Measurements from ENCODE around the gene SPOCK1.
"Not testable (repeated sequence)": the region's sequence is repeated elsewhere in the genome, so short reads cannot be mapped to it uniquely, and the experiment has no call there.

SPOCK1 gene

GRCh38 chr5:137394380-137394779 is 104.7 kb downstream of the SPOCK1 start:
- no peak for DNase-seq
- Histone ChIP-seq H3K79me1 (replicated peaks; ENCODE audit: low read length, poor library complexity, severe bottlenecking) (no peaks in the 10 kb centered on the region), H3K36me3 (ENCODE audit: control insufficient read depth in 1 of 2, insufficient read depth in 2 of 2, low read depth in 1 of 2, low read length in 2 of 2) (no peaks in the 10 kb centered on the region), H2BK5ac (ENCODE audit: low read depth, low read length, poor library complexity, severe bottlenecking) (no peak overlapping the region), H2BK12ac (ENCODE audit: low read length in 2 of 2) (no peak overlapping the region), H3K18ac (ENCODE audit: low read depth in 1 of 2, low read length in 2 of 2) (no peak overlapping the region), H2BK15ac (ENCODE audit: low read depth, poor library complexity, severe bottlenecking) (no peak overlapping the region), H3K9ac (ENCODE audit: low read length) (no peak overlapping the region), H4K91ac (ENCODE audit: low read length) (no peak overlapping the region), H3K4me2 (ENCODE audit: low read length, poor library complexity, severe bottlenecking) (no peak overlapping the region), H3K4me3 (ENCODE audit: insufficient read depth in 1 of 2, low read depth in 1 of 2, low read length in 2 of 2) (no peak overlapping the region), H3K14ac (ENCODE audit: low read length in 2 of 2) (no peak overlapping the region), H3K9me3 (ENCODE audit: control insufficient read depth, low read length) (no peaks in the 10 kb centered on the region), H3K27ac (ENCODE audit: low read length, poor library complexity, severe bottlenecking) (no peak overlapping the region), H3K4me1 (ENCODE audit: control insufficient read depth, insufficient read depth, low read depth, low read length) (peaks cover 2% of the 10 kb centered on the region), H2AFZ (ENCODE audit: low read depth, low read length) (no peak overlapping the region), H3K4ac (ENCODE audit: low read depth in 1 of 2, low read length in 2 of 2) (no peak overlapping the region), H3K27me3 (ENCODE audit: control insufficient read depth in 1 of 2, insufficient read depth in 1 of 2, low read length in 2 of 2) (no peaks in the 10 kb centered on the region), H2AK5ac (ENCODE audit: low read length, severe bottlenecking) (no peak overlapping the region), H3K23ac (ENCODE audit: low read length in 2 of 2) (no peak overlapping the region), H2BK120ac (ENCODE audit: low read depth, low read length) (no peak overlapping the region), H4K8ac (ENCODE audit: low read length) (no peak overlapping the region)
- WGBS, result 50% methylated on average over 1 of the region's 1 CpG

- H2AK5ac ChIP-seq (ENCODE audit: low read length, severe bottlenecking), result no peak overlapping the region
- H3K4me1 ChIP-seq (ENCODE audit: control insufficient read depth, insufficient read depth, low read depth, low read length), result peaks cover 2% of the 10 kb centered on the region
- no peaks in the 10 kb centered on the region for H3K36me3 ChIP-seq (ENCODE audit: control insufficient read depth in 1 of 2, insufficient read depth in 2 of 2, low read depth in 1 of 2, low read length in 2 of 2)
- no peak overlapping the region for H2BK120ac ChIP-seq (ENCODE audit: low read depth, low read length)
- no peak overlapping the region for H2BK12ac ChIP-seq (ENCODE audit: low read length in 2 of 2)
- no peak overlapping the region for H2AFZ ChIP-seq (ENCODE audit: low read depth, low read length)
- no peak for DNase-seq
- no peak overlapping the region for H3K27ac ChIP-seq (ENCODE audit: low read length, poor library complexity, severe bottlenecking)
- no peak overlapping the region for H3K4ac ChIP-seq (ENCODE audit: low read depth in 1 of 2, low read length in 2 of 2)
- no CpG with 5 or more reads among the region's 1 CpG for WGBS
- no peaks in the 10 kb centered on the region for H3K27me3 ChIP-seq (ENCODE audit: control insufficient read depth in 1 of 2, insufficient read depth in 1 of 2, low read length in 2 of 2)
- H2BK5ac ChIP-seq (ENCODE audit: low read depth, low read length, poor library complexity, severe bottlenecking), result no peak overlapping the region
- H2BK15ac ChIP-seq (ENCODE audit: low read depth, poor library complexity, severe bottlenecking), result no peak overlapping the region
- H3K4me3 ChIP-seq (ENCODE audit: insufficient read depth in 1 of 2, low read depth in 1 of 2, low read length in 2 of 2), result no peak overlapping the region
- H3K18ac ChIP-seq (ENCODE audit: low read depth in 1 of 2, low read length in 2 of 2), result no peak overlapping the region
- H3K14ac ChIP-seq (ENCODE audit: low read length in 2 of 2), result no peak overlapping the region
- H3K4me2 ChIP-seq (ENCODE audit: low read length, poor library complexity, severe bottlenecking), result no peak overlapping the region
- H3K9ac ChIP-seq (ENCODE audit: low read length), result no peak overlapping the region
- H3K23ac ChIP-seq (ENCODE audit: low read length in 2 of 2), result no peak overlapping the region
- H4K91ac ChIP-seq (ENCODE audit: low read length), result no peak overlapping the region
- no peaks in the 10 kb centered on the region for H3K9me3 ChIP-seq (ENCODE audit: control insufficient read depth, low read length)
- H4K8ac ChIP-seq (ENCODE audit: low read length), result no peak overlapping the region
- H3K79me1 ChIP-seq (replicated peaks; ENCODE audit: low read length, poor library complexity, severe bottlenecking), result no peaks in the 10 kb centered on the region
These were observed 105.7 kb downstream of the SPOCK1 start for GRCh38 chr5:137393196-137393993.

- H3K4ac ChIP-seq (ENCODE audit: low read depth in 1 of 2, low read length in 2 of 2), result no peak overlapping the region
- no peak overlapping the region for H3K27ac ChIP-seq (ENCODE audit: low read length, poor library complexity, severe bottlenecking)
- no peak overlapping the region for H3K9ac ChIP-seq (ENCODE audit: low read length)
- WGBS, result 82% methylated on average over 4 of the region's 4 CpGs
- H3K9me3 ChIP-seq (ENCODE audit: control insufficient read depth, low read length), result no peaks in the 10 kb centered on the region
- H2BK120ac ChIP-seq (ENCODE audit: low read depth, low read length), result no peak overlapping the region
- no peak overlapping the region for H4K91ac ChIP-seq (ENCODE audit: low read length)
- no peak for DNase-seq
- no peak overlapping the region for H2BK5ac ChIP-seq (ENCODE audit: low read depth, low read length, poor library complexity, severe bottlenecking)
- H3K18ac ChIP-seq (ENCODE audit: low read depth in 1 of 2, low read length in 2 of 2), result no peak overlapping the region
- H3K4me2 ChIP-seq (ENCODE audit: low read length, poor library complexity, severe bottlenecking), result no peak overlapping the region
- H3K4me1 ChIP-seq (ENCODE audit: control insufficient read depth, insufficient read depth, low read depth, low read length), result no peaks in the 10 kb centered on the region
- no peak overlapping the region for H4K8ac ChIP-seq (ENCODE audit: low read length)
- no peak overlapping the region for H2BK15ac ChIP-seq (ENCODE audit: low read depth, poor library complexity, severe bottlenecking)
- no peak overlapping the region for H2BK12ac ChIP-seq (ENCODE audit: low read length in 2 of 2)
- H3K14ac ChIP-seq (ENCODE audit: low read length in 2 of 2), result no peak overlapping the region
- H3K79me1 ChIP-seq (replicated peaks; ENCODE audit: low read length, poor library complexity, severe bottlenecking), result no peaks in the 10 kb centered on the region
- no peaks in the 10 kb centered on the region for H3K36me3 ChIP-seq (ENCODE audit: control insufficient read depth in 1 of 2, insufficient read depth in 2 of 2, low read depth in 1 of 2, low read length in 2 of 2)
- no peaks in the 10 kb centered on the region for H3K27me3 ChIP-seq (ENCODE audit: control insufficient read depth in 1 of 2, insufficient read depth in 1 of 2, low read length in 2 of 2)
- no peak overlapping the region for H3K4me3 ChIP-seq (ENCODE audit: insufficient read depth in 1 of 2, low read depth in 1 of 2, low read length in 2 of 2)
- H2AK5ac ChIP-seq (ENCODE audit: low read length, severe bottlenecking), result no peak overlapping the region
- H3K23ac ChIP-seq (ENCODE audit: low read length in 2 of 2), result no peak overlapping the region
- H2AFZ ChIP-seq (ENCODE audit: low read depth, low read length), result no peak overlapping the region
These were observed 106.9 kb downstream of the SPOCK1 start for GRCh38 chr5:137392261-137392660.

- not testable (repeated sequence) for H4K91ac ChIP-seq (ENCODE audit: low read length); H3K9me3 ChIP-seq (ENCODE audit: control insufficient read depth, low read length); H3K79me1 ChIP-seq (replicated peaks; ENCODE audit: low read length, poor library complexity, severe bottlenecking); H3K9ac ChIP-seq (ENCODE audit: low read length); H2AFZ ChIP-seq (ENCODE audit: low read depth, low read length); H2BK120ac ChIP-seq (ENCODE audit: low read depth, low read length); DNase-seq; H3K27me3 ChIP-seq (ENCODE audit: control insufficient read depth in 1 of 2, insufficient read depth in 1 of 2, low read length in 2 of 2); H3K27ac ChIP-seq (ENCODE audit: low read length, poor library complexity, severe bottlenecking); H2BK12ac ChIP-seq (ENCODE audit: low read length in 2 of 2); H4K8ac ChIP-seq (ENCODE audit: low read length); H2BK5ac ChIP-seq (ENCODE audit: low read depth, low read length, poor library complexity, severe bottlenecking); H2AK5ac ChIP-seq (ENCODE audit: low read length, severe bottlenecking); H3K14ac ChIP-seq (ENCODE audit: low read length in 2 of 2); H3K23ac ChIP-seq (ENCODE audit: low read length in 2 of 2); H3K4me3 ChIP-seq (ENCODE audit: insufficient read depth in 1 of 2, low read depth in 1 of 2, low read length in 2 of 2); H3K4ac ChIP-seq (ENCODE audit: low read depth in 1 of 2, low read length in 2 of 2); H3K4me1 ChIP-seq (ENCODE audit: control insufficient read depth, insufficient read depth, low read depth, low read length); H3K18ac ChIP-seq (ENCODE audit: low read depth in 1 of 2, low read length in 2 of 2); H3K4me2 ChIP-seq (ENCODE audit: low read length, poor library complexity, severe bottlenecking); H3K36me3 ChIP-seq (ENCODE audit: control insufficient read depth in 1 of 2, insufficient read depth in 2 of 2, low read depth in 1 of 2, low read length in 2 of 2); H2BK15ac ChIP-seq (ENCODE audit: low read depth, poor library complexity, severe bottlenecking)
- 74% methylated on average over 4 of the region's 7 CpGs for WGBS
These were observed 108.1 kb downstream of the SPOCK1 start for GRCh38 chr5:137391044-137391443.
